Activated T-cell treated with anti-CD3 and anti-CD28 coated beads, Interleukin-2, amount 50 U/mL, for 48 hours (primary cell): ENCODE data around the gene LMBRD2.

Experiments used
- DNase-seq, 2 experiments: peaks; one replicate each; pipeline ENCODE4 v3.0.0-alpha.2; 2020

The LMBRD2 gene

GRCh38 chr5:36099748-36100147 is 51.9 kb downstream of the LMBRD2 start:
- DNase-seq, result no peak

- no peak for DNase-seq
Measured at GRCh38 chr5:36096486-36096885, 55.2 kb downstream of the LMBRD2 start.

DNA sequence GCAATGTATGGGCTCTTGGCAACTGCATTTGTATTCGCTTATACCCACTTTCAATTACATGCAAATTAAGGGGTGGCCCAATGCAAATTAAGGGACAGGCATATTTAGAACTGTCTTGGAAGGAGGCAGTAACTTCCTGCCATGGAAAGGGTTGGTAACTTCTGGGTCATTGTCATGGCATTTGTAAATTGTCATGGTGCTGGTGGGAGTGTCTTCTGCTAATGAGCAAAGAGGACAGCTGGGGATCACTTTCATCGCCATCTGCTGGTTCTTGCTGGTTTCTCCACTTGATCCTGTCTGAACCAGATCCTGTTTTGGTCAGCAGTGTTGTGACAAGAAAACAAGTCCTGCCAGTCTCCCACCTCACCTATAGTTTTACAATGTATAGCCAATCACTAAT is 61.7 kb downstream of the LMBRD2 start:
- DNase-seq, result no peak

GRCh38 chr5:36079200-36079781 is 72.4 kb downstream of the LMBRD2 start:
- DNase-seq, result peak in 1 of 2 experiments; percentile 27

DNA sequence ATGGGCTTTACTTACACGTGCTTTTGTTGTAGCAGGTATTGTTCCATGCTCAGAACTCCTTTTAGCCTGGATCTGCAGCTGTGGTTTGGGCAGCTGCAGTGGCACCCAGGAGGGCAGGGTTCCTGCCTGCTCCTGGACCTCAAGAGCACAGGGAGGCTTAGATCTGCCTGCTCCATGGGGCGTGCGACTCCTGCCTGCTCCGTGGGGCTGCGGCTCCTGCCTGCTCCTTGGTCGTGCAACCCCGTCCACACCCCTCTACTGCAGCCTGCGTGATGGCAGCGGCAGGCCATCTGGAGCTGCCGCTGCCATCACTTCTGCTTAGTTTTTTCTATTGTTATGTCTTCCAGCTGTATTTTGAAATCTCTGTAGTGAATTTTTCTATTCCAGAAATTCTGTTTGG is 73.3 kb downstream of the LMBRD2 start:
- DNase-seq, result no peak

GRCh38 chr5:36073595-36074216 is 78.0 kb downstream of the LMBRD2 start:
- no peak for DNase-seq

GRCh38 chr5:36070687-36071571 is 80.8 kb downstream of the LMBRD2 start:
- DNase-seq, result no peak

DNA sequence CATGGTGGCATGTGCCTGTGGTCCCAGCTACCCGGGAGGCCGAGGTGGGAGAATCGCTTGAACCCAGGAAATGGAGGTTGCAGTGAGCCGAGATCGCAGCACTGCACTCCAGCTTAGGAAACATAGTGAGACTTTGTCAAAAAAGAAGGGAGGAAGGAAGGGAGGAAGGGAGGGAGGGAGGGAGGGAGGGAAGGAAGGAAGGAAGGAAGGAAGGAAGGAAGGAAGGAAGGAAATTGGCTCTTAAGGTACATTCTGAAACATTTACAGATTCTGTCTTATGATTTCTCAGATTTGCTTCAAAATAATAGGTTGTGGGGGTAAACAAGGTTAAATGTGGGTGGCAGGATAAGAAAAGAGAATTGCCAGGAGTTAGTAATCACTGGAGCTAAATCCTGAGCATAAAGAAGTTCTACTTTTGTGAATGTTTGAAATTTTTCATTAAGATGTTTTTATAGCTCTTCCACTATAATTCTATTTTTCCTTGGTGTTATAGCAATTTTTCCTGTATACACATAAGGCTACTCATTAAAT is 82.9 kb downstream of the LMBRD2 start:
- DNase-seq, result no peak

- DNase-seq, result no peak
Measured at GRCh38 chr5:36066540-36067210, 85.0 kb downstream of the LMBRD2 start, which contains the start of gene UGT3A2. UGT3A2 (minus strand) TSS chr5:36066882; CDS start chr5:36066789, 93 bp downstream.

GRCh38 chr5:36066001-36066539 is 85.6 kb downstream of the LMBRD2 start:
- no peak for DNase-seq

DNA sequence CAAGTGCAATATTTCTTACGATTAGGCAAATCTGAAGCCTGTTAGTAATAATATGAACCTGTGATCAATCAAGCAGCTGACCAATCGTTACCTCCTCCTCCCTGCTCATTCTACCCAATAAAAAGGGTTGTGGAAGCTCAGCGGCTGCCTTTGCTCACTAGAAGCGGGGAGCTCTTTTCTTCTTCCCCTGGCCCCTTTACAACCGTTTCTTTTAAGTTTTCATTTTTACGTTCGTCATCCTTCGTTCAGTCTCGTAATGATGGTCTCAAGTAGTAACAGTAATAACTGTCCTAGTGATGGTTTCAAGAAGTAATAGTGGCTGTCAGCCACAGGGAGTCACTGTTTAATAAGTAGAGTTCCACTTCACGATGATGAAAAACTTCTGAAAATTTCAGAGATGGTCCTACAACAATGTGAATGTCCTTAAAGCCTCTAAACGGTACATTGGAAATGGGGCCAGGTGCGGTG is 91.2 kb downstream of the LMBRD2 start:
- DNase-seq, result no peak

GRCh38 chr5:36059571-36060419 is 91.9 kb downstream of the LMBRD2 start:
- DNase-seq, result no peak

- no peak for DNase-seq
Measured at GRCh38 chr5:36058776-36059175, 92.9 kb downstream of the LMBRD2 start.

DNA sequence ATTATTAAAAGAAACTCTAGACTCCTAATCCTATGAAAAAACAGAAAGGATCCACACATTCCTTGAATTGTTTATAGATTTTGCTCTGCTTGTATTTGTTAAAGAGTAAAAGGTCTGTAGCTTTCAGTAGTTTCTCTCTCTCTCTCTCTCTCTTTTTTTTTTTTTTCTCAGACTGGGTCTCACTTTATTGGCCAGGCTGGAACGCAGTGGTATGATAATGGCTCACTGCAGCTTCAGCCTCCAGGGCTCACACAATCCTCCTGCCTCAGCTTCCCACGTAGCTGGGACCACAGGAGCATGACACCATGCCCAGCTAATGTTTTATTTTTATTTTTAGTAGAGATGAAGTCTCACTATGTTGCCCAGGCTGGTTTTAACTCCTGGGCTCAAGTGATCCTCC is 94.3 kb downstream of the LMBRD2 start:
- DNase-seq, result no peak

GRCh38 chr5:36056422-36056821 is 95.3 kb downstream of the LMBRD2 start:
- no peak for DNase-seq

- DNase-seq, result no peak
Measured at GRCh38 chr5:36055984-36056383, 95.7 kb downstream of the LMBRD2 start.

DNA sequence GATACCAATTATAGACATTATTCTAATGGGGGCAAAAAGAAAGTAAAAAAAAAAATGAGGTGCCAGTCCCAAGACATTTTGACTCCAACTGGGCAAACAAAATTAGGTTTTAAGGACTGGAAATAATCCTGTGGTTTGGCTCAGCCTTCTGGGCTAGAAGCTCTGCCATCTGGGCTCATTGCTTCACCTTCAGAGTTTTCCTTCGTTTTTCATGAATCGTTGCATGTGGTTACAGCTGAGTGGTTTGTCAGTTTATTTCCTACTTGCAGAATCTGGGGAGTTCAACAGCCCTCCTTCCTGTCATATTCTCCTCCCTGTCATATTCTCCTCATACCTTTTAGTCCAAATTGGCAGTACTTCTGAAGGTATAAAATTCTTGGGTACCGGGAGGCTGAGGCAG is 97.0 kb downstream of the LMBRD2 start:
- no peak for DNase-seq

GRCh38 chr5:36052538-36052937 is 99.1 kb downstream of the LMBRD2 start:
- DNase-seq, result no peak

DNA sequence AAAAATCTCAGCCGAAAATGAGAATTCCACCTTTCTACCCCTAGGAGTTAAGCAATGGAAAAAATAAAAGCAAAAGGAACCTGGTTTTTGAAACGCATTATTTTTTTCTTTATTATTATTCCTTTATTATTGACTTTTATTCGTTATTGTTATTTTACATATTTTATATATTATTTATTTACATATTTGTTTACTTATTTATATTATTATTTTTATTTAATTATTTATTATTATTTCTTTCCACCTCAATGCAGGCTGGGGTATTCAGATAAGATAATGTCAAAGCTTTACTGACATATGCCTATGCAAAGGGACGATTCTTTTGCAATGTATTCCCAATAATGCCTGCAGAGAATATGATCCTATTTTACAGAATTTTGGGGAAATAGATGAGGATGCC is 101.7 kb downstream of the LMBRD2 start:
- DNase-seq, result no peak
